ENCODE results near the gene OR2T1.

DNA sequence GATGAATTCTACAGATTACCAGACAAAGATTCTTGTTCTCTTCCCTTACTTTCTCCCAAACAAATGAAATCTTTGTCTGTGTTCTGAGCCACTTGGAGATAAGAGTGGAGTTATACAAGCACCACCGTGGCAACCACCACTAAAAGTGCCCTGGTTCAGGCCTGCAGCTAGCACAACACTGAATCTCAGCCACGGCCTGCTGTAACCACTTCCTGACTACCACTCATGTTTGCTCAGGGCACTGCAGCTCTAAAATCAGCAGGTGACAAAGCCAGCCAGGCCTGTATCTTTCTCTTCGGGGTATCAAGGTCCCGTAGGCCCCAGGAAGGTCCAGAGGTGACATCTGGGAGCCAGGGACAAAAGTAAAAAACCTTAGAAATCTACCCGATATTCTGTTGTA is 30.5 kb upstream of the OR2T1 start:
- no peak for TF ChIP-seq TCF7L2 (IDR thresholded peaks at IDR 0.05; ENCODE audit: low read depth, low read length)
- TF ChIP-seq, protein P1, sequence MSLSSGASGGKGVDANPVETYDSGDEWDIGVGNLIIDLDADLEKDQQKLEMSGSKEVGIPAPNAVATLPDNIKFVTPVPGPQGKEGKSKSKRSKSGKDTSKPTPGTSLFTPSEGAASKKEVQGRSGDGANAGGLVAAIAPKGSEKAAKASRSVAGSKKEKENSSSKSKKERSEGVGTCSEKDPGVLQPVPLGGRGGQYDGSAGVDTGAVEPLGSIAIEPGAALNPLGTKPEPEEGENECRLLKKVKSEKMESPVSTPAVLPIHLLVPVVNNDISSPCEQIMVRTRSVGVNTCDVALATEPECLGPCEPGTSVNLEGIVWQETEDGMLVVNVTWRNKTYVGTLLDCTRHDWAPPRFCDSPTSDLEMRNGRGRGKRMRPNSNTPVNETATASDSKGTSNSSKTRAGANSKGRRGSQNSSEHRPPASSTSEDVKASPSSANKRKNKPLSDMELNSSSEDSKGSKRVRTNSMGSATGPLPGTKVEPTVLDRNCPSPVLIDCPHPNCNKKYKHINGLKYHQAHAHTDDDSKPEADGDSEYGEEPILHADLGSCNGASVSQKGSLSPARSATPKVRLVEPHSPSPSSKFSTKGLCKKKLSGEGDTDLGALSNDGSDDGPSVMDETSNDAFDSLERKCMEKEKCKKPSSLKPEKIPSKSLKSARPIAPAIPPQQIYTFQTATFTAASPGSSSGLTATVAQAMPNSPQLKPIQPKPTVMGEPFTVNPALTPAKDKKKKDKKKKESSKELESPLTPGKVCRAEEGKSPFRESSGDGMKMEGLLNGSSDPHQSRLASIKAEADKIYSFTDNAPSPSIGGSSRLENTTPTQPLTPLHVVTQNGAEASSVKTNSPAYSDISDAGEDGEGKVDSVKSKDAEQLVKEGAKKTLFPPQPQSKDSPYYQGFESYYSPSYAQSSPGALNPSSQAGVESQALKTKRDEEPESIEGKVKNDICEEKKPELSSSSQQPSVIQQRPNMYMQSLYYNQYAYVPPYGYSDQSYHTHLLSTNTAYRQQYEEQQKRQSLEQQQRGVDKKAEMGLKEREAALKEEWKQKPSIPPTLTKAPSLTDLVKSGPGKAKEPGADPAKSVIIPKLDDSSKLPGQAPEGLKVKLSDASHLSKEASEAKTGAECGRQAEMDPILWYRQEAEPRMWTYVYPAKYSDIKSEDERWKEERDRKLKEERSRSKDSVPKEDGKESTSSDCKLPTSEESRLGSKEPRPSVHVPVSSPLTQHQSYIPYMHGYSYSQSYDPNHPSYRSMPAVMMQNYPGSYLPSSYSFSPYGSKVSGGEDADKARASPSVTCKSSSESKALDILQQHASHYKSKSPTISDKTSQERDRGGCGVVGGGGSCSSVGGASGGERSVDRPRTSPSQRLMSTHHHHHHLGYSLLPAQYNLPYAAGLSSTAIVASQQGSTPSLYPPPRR (CRISPR knock-in tag; IDR thresholded peaks at IDR 0.05; ENCODE audit: borderline replicate concordance): no peak
- TF ChIP-seq ZNF12 (CRISPR knock-in tag; IDR thresholded peaks at IDR 0.05): no peak
- no peak for TF ChIP-seq ASH2L (IDR thresholded peaks at IDR 0.05; ENCODE audit: insufficient read length, low read depth, low read length)
- TF ChIP-seq, protein P2, sequence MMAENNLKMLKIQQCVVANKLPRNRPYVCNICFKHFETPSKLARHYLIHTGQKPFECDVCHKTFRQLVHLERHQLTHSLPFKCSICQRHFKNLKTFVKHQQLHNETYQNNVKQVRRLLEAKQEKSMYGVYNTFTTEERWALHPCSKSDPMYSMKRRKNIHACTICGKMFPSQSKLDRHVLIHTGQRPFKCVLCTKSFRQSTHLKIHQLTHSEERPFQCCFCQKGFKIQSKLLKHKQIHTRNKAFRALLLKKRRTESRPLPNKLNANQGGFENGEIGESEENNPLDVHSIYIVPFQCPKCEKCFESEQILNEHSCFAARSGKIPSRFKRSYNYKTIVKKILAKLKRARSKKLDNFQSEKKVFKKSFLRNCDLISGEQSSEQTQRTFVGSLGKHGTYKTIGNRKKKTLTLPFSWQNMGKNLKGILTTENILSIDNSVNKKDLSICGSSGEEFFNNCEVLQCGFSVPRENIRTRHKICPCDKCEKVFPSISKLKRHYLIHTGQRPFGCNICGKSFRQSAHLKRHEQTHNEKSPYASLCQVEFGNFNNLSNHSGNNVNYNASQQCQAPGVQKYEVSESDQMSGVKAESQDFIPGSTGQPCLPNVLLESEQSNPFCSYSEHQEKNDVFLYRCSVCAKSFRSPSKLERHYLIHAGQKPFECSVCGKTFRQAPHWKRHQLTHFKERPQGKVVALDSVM (CRISPR knock-in tag; IDR thresholded peaks at IDR 0.05): no peak
- no peak for TF ChIP-seq ZNF10 (CRISPR knock-in tag; IDR thresholded peaks at IDR 0.05; ENCODE audit: borderline replicate concordance, low read depth)
- no peak for TF ChIP-seq ADNP (CRISPR knock-in tag; IDR thresholded peaks at IDR 0.05)
